DMS 273 (cell line): Measurements from ENCODE around the gene PPFIA1.
"Not testable (repeated sequence)": the region's sequence is repeated elsewhere in the genome, so short reads cannot be mapped to it uniquely, and the experiment has no call there.

Experiments
- DNase-seq: peaks from one replicate; lab custom pipeline; 2025; ENCODE audit not compliant: unreplicated experiment; lab: John Stamatoyannopoulos, UW

Gene PPFIA1

DNA sequence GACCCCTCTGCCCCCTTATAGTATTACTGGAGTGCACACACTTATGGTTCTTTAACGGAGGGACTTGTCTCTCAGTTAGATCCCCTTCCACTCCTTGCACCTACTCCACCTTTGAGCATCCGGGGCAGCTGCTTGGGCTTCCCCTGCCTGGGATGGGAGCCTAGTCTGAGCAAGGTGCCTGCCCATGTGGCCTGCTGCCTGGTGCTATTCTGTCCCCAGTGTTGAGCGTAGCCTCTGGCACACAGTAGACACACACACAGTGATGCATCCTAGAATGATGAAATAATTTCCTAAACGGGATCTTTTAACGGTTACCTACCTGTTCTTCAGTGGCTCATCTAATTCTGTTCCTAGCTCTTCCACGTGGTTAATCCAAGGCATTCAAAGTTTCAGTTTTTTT lies 22.4 kb downstream of the PPFIA1 start:
- DNase-seq, result no peak

DNA sequence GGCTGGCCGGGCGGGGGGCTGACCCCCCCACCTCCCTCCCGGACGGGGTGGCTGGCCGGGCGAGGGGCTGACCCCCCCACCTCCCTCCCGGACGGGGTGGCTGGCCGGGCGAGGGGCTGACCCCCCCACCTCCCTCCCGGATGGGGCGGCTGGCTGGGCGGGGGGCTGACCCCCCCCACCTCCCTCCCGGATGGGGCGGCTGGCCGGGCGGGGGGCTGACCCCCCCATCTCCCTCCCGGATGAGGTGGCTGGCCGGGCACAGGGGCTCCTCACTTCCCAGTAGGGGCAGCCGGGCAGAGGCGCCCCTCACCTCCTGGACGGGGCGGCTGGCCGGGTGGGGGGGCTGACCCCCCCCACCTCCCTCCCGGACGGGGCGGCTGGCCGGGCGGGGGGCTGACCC lies 24.7 kb downstream of the PPFIA1 start:
- DNase-seq, result not testable (repeated sequence)

DNA sequence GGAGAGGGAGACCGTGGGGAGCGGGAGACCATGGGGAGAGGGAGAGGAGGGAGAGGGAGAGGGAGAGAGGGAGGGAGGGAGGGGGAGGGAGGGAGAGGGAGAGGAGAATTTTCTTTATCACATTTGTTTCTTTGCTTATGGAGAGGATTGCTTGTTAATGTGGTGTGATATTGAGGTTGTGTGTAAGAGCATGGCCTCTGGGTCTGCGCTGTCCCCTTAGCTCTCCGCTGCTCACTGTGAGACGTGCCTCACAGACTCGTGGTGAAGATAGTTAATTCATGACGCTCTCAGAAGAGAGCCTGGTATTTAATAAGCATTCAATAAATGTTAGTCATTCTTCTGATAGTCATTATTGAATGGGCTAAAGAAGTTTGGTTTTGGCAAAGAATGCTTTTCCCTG lies 26.2 kb downstream of the PPFIA1 start:
- no peak for DNase-seq

DNA sequence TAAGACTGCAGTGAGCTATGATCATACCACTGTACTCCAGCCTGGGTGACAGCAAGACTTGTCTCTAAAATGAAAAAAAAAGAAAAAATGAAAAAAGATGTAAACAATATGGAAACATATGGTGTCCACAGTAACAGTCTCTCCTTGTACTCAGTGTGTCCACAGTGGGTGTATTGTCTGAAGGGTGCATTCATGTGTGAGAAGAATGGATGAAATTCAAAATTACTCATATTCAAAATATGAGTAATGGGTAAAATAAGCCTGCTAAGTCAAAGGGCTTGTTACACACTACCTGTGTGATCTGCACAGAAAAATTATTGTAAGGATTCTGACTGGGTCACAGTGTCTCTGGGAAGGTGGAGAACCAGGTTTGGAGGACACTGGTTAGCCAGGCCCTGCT lies 26.9 kb downstream of the PPFIA1 start:
- no peak for DNase-seq

DNA sequence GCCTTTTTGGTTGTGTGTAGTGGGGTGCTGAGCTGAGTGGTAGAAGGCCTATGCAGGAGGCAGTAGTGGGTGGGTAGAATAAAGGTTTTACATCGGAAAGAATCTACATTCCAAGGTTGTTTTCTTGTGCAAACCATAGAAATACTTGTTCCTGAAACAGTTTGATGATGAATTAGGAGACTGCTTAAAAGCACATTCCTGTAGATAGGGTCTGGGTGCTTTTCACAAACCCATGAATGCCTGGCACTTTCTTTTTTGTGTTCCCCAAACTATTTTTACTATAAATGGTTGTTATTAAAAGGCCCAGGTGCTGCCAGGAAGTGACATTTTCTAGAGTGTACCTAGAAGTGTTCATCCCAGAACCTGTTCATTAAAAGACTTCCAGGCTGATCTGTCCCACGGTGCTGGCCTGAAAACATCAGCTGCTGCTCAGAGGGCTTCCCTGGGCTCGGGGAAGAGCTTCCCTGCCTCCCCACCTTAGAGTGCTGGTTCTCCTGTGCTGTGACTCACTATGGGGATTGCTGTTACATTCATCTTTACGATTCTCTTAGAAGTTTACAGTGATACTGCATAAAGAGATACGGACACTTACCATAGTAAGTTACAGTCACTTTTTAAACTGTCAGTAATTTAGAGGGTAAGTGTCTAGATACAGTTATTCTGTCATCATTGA lies 27.9 kb downstream of the PPFIA1 start:
- no peak for DNase-seq

DNA sequence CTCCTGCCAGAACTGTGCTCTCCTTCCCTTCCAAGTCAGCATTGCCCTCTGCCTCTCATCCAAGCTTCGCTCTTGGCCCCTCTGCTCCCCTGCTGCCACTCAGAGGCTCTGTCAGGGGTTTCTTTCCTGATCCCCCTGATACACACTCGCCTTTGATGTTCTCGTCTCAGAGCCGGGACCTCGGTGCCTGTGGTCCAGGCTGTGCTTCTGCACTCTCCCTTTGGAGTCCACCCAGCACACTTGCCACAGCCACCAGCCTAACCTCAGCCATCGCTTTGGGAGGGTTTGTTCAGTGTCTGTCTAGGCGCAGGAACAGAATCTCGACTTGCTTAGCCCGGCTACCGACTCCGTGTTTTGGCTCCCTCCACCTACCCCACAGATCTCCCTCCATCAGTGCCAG lies 29.1 kb downstream of the PPFIA1 start:
- no peak for DNase-seq

DNA sequence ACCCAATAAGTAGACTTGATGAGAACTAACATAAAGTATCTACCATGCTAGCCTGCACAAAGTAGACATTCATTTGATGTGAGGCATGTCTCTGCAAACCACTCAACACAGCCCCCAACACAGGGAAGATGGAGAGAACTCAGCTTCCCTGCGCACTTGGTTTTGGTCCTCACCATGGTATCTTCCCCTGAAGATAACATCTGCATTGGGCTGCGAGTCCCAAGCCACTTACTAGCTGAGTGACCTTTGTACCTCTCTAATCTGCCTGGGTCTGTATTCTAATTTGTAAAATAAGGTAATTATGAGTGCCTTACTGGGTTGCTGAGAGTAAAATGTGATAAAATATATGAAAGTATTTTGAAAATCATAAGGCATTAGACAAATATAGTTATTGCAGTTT lies 30.7 kb downstream of the PPFIA1 start:
- no peak for DNase-seq

DNA sequence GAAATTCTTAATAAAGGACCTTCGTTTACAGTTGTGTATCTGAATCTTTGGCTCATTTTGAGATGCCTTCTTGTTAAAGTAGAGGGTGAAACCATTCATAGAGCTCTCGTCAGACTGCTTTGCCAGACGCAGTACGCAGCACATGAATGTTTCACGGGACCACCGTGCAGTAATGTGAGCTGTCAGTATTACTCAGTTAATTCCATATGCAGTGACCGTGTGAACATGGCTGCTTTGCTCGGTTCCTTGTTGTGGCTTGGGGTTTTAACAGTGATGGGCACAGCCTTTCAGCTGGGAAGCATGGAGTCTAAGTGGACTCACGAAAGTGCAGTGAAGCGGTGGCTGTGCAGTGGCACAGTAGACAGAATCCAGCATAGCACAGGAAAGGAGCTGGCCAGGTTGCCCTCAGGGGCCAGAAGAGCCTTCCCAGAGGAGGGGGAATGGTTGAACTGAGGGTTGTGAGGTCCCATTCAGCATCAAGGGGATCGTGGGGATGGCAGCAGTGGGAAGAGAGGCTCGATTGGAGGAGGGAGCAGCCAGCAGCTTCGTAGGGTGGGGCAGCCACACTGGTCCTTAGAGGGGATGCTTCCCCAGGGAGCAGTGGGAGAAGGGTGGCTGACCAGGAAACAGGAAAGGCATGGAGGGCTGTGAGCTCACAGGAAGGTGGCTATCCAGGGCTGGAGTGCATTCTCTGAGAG lies 31.4 kb downstream of the PPFIA1 start:
- no peak for DNase-seq

DNA sequence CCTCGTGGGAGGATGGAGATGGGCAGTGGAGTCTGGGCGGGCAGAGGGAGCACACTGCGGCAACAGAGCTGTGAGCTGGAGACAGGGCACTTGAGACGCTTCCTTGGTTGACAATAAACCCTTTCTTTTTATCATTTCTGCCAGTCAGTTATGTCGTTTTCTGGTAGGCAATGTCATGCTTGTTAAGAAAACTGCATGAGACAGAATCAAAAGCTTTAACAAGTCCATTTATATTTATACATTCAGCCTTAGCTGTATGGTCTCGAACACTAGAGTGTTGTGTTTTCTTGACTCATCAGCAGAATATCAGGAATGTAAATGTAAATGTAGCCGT lies 31.9 kb downstream of the PPFIA1 start:
- no peak for DNase-seq

DNA sequence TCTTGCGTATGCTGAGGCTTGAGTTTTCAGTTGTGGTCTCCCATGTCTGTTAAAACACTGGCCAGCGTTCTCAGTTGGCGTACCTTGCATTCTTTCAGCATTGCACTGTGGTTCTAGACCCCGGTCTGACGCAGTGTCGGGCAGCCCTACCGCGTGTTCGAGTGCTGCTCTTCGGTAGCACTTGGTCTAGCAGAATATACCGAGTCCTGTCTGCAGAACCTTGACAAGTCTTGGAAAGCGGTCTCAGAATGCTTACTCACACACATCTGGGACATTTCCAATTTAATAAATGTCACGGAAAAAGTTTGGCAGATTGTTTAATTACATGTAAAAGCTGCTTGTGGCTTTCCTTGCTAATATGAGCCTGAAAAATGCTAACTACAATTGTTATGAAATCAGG lies 32.6 kb downstream of the PPFIA1 start:
- DNase-seq, result no peak

DNA sequence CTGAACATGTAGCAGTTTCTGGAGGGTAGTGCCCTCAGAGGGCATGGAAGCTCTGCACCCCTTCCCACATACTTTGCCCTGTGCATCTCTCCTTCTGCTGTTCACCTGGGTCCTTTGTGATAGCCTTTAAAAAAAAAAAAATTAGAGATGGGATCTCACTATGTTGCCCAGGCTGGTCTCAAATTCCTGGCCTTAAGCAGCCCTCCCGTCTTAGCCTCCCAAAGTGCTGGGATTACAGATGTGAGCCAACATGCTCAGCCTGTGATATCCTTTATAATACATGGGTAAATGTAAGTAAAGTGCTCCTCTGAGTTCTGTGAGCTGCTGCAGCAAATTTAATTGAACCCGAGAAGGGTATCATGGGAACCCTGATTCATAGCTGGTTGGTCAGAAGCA lies 33.7 kb downstream of the PPFIA1 start:
- no peak for DNase-seq

DNA sequence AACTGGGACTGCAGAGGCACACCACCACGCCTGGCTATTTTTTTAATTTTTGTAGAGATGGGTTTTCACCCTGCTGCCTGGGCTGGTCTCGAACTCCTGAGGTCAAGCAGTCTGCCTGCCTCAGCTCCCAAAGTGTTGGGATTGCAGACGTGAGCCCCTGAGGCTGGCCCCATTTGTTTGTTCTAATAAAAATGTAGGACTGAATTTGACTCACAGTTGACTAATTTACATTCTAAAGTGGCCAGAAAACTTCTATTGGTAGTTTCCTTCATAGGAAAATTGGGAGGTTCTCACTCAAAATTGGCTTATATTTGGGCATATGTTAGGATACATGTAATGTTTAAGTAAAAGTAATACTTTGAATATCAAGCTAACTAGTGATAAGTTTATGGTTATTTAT lies 35.0 kb downstream of the PPFIA1 start:
- DNase-seq, result no peak

DNA sequence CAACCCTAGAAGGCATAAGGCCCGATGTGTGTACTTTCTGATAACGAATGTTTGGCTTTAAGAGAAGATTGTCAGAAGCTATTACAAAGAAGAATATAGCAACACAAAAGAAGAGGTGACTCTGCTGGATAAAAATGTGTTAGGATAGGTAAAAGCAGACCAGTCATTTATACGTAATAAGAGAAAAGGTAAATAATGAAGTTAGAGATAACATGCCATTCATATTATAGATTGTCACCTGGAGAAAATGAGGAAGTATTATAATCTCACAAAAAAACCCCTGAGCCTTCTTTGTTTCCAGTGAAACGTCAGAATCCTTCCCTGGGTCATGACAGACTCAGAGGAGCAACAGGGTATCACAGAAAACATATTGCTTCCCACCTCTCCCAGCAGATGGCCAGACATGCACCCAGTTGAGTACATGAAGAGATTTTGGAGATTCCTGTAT lies 36.1 kb downstream of the PPFIA1 start:
- DNase-seq, result no peak

DNA sequence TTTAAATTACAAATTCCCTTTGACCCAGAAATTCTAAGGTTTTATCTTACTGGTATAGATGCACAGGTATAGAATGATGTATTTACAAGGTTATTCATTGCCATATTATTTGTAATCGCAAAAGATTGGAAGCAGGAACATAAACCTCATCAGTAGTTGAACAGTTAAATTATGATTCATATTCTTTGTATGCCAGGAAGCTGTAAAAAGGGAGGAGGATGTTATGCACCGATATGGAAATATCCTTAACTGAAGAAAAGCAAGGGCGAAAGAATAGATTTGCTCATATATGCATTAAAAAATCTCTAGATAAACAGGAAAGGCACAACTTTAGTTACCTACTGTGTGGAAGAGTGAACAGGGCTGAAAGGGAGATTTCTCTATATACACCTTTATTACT lies 36.7 kb downstream of the PPFIA1 start:
- DNase-seq, result no peak

DNA sequence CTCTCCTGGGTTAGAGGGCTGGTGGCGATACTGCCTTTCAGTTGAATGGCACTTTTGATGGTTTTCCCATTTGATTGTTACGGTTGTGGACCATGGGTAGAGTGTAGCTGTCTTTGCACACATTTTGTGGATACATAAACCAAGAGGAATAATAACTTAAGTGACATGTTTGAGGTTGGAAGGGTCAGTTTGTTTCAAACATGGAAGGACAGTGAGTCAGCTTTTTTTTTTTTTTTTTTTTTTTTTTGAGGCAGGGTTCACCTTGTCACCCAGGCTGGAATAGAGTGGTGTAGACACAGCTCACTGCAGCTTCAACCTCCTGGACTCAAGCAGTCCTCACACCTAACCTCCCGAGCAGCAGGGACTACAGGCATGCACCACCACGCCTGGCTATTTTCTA lies 41.1 kb downstream of the PPFIA1 start:
- DNase-seq, result no peak

DNA sequence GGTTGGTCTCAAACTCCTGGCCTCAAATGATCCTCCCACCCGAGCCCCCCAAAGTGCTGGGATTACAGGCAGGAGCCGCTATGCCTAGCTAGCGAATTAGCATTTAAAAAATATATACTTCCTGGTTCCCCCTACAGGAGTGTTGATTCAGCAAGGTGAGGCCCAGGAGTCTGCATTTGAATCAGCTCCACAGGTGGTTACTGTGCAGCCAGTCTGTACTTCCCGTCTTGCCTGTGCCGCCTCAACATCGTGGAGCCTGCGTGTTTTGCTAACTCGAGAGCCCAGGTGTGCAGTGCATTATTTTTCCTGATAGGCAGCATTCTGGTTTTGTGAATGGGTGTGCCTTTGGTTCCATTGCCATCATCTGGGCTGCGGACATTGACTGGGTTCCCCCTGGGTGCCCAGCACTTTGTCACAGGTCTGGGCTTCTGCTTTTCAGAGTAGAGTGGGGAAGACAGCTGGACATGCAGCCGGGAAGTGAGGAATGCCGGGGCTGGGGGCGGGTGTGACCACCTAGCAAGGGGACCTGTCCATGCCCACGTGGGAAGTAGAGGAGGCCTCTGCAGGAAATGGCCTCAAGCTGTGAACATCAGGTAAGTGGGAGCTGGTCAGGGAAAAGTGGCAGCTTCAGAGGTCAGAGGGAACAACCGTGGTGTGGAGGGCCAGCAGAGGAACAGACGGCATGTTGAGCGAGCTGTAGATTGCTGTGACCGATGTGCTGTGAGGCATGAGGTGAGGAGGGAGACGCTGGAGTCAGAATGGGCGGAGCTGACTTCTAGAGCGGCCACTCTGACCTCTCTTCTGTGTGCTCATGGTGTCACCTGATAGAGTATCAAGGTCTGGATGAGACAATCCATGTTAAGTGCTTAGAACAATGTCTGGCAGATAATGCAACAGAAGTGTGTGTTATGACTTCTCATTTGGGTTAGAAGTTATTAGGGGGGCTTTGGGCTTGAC lies 42.2 kb downstream of the PPFIA1 start:
- DNase-seq, result no peak

DNA sequence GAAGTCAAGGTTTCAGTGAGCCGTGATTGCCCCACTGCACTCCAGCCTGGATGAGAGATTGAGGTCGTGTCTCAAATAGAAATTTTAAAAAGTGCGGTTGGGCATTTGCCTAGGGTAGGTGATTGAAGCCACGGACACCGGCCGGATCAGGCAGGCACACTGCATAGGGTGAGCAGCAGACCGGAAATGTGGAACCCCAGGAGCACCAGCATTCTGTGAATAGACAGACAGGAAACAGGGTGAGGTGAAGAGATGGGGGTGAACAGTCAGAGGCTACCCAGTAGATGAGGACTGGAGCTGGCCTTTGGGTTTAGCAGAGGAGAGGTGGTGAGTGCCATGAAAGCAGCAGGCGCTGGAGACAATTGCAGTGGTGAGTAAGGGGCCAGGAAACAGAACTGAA lies 43.5 kb downstream of the PPFIA1 start:
- DNase-seq, result no peak

DNA sequence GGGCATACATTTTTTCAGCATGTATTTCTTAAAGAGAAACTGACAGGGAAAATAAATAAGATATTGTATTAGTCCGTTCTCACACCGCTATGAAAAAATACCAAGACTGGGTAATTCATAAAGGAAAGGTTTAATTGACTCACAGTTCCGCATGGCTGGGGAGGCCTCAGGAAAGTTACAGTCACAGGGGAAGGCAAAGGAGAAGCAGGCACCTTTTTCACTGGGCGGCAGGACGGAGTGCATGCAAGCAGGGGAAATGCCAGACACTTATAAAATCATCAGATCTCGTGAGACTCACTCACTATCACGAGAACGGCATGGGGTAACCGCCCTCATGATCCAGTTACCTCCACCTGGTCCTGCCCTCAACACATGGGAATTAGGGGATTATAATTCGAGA lies 44.2 kb downstream of the PPFIA1 start:
- DNase-seq, result no peak

DNA sequence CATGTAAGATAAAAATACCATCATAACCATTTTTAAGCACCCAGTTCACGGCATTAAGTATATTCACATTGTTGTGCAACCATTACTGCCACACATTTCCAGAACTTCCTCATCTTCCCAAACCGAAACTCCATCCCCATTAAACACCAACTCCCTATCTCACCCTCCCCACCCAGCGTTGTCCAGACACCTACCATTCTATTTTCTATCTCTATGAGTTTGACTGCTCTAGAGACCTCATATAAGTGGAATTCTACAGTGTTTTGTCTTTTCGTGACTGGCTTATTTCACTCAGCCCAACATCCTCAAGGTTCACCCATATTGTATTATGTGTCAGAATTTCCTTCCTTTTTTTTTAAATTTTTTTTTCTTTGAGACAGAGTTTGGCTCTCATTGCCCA lies 45.2 kb downstream of the PPFIA1 start:
- no peak for DNase-seq

DNA sequence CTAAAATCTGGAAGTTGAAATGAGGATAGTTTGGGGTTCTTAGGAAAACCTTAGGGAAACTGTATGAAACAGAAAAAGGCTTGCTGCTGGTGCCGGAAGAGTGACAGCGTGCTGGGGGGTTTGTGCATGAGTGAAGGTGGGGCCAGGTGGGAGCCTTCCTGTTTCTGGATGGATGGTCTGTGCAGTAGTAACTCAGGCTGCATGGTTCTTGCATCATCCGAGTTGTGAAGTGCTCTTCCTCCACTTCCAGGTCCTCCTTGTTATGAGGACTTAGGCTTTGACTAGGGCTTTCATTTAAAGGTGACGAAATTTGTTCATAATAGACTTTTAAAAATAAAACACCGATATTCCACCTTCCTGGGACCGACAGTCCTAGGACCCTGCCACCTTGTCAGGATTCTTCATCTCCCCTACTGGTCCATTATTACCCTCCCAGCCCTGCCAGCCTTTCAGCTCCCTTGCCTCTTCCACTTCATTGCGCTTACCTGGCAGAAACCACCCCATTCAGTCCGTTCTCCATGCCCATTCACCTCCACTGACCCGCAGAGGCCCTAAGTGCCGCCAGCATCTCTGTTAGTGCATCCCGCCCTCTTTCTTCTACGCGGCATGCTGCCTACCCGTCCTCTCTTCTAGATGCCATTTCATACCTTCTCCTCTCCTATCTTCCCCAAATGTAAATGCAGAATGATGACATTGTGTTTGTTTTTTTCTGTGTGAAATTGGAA lies 47.3 kb downstream of the PPFIA1 start:
- DNase-seq, result no peak

DNA sequence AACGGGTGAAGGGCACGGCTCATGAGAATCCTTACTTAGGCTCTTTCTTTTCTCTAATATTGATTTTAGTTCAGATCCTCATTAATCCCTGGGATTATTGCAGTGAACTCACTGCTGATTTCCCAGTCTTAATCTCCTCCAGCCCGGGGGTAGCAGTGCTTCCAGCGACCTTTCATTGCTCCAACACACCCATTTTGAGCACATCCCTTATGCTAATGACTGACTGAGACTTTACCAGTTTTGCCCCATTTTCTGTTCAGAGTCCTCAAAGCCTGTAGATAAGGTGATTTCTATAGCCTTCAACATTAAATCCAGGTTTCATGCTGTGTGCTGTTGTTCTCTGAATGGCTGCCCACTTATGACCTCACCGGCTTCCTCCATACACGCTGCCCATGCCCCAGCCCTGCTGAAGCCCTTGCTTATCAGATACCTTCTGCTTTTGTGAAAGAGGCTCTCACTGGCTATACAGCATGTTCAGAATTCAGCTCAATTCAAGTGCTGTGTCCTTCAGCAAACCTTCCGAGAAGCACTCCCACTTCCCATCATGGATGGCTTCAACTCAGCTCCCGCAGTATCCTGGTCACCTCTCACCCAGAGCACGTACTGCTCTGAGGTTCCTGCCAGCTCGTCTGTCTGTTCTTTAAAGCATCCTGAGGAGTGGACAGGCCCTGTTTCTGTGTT lies 49.0 kb downstream of the PPFIA1 start:
- DNase-seq, result no peak
